Measurements from ENCODE around the gene PIEZO1. TPM values are rescaled to one million over a fixed set of nuclear protein-coding genes. Genes with fewer than 3 reads are reported as not detected.

PIEZO1 gene
- total and polyA plus RNA-seq, 4 donors, result 27.7 to 54.8 (median 39.9) TPM

- H3K9me3 ChIP-seq (ENCODE audit: control insufficient read depth, insufficient read depth, low read length), result no peaks in the 10 kb centered on the region
- H3K36me3 ChIP-seq (ENCODE audit: control insufficient read depth, insufficient read depth, low read length), result peaks cover 22% of the 10 kb centered on the region
- H3K27me3 ChIP-seq (ENCODE audit: control insufficient read depth, insufficient read depth, low read length), result peaks cover 6% of the 10 kb centered on the region
- H3K27ac ChIP-seq (ENCODE audit: low read depth, low read length), result no peak overlapping the region
- peak in 2 of 6 donors; percentile 39 to 71 for DNase-seq (ENCODE audit: low read depth in 4 of 6, low spot score in 6 of 6)
- WGBS (ENCODE audit: insufficient coverage), result 53% methylated on average over 31 of the region's 32 CpGs
- no peak overlapping the region for H3K4me3 ChIP-seq (ENCODE audit: low read depth, low read length)
- H3K4me1 ChIP-seq (ENCODE audit: control insufficient read depth, insufficient read depth, low read length), result peaks cover 20% of the 10 kb centered on the region
These were observed 41.1 kb downstream of the PIEZO1 start for GRCh38 chr16:88743693-88744576.

GRCh38 chr16:88742896-88743605 is 42.0 kb downstream of the PIEZO1 start:
- Histone ChIP-seq H3K4me1 (ENCODE audit: control insufficient read depth, insufficient read depth, low read length) (peaks cover 20% of the 10 kb centered on the region), H3K4me3 (ENCODE audit: low read depth, low read length) (no peak overlapping the region), H3K36me3 (ENCODE audit: control insufficient read depth, insufficient read depth, low read length) (peaks cover 30% of the 10 kb centered on the region), H3K27ac (ENCODE audit: low read depth, low read length) (no peak overlapping the region), H3K27me3 (ENCODE audit: control insufficient read depth, insufficient read depth, low read length) (peaks cover 6% of the 10 kb centered on the region), H3K9me3 (ENCODE audit: control insufficient read depth, insufficient read depth, low read length) (no peaks in the 10 kb centered on the region)
- 91% methylated on average over 17 of the region's 19 CpGs for WGBS (ENCODE audit: insufficient coverage)
- no peak for DNase-seq (ENCODE audit: low read depth in 4 of 6, low spot score in 6 of 6)

- Histone ChIP-seq H3K27me3 (ENCODE audit: control insufficient read depth, insufficient read depth, low read length) (peaks cover 6% of the 10 kb centered on the region), H3K4me3 (ENCODE audit: low read depth, low read length) (no peak overlapping the region), H3K9me3 (ENCODE audit: control insufficient read depth, insufficient read depth, low read length) (no peaks in the 10 kb centered on the region), H3K27ac (ENCODE audit: low read depth, low read length) (no peak overlapping the region), H3K4me1 (ENCODE audit: control insufficient read depth, insufficient read depth, low read length) (peaks cover 28% of the 10 kb centered on the region), H3K36me3 (ENCODE audit: control insufficient read depth, insufficient read depth, low read length) (peaks cover 31% of the 10 kb centered on the region)
- DNase-seq (ENCODE audit: low read depth in 4 of 6, low spot score in 6 of 6), result no peak
- WGBS (ENCODE audit: insufficient coverage), result 92% methylated on average over 15 of the region's 17 CpGs
These were observed 43.7 kb downstream of the PIEZO1 start for GRCh38 chr16:88741368-88741767.

- 73% methylated on average over 12 of the region's 12 CpGs for WGBS (ENCODE audit: insufficient coverage)
- H3K36me3 ChIP-seq (ENCODE audit: control insufficient read depth, insufficient read depth, low read length), result peaks cover 36% of the 10 kb centered on the region
- H3K9me3 ChIP-seq (ENCODE audit: control insufficient read depth, insufficient read depth, low read length), result no peaks in the 10 kb centered on the region
- DNase-seq (ENCODE audit: low read depth in 4 of 6, low spot score in 6 of 6), result no peak
- H3K4me3 ChIP-seq (ENCODE audit: low read depth, low read length), result no peak overlapping the region
- no peak overlapping the region for H3K27ac ChIP-seq (ENCODE audit: low read depth, low read length)
- peaks cover 6% of the 10 kb centered on the region for H3K27me3 ChIP-seq (ENCODE audit: control insufficient read depth, insufficient read depth, low read length)
- peaks cover 27% of the 10 kb centered on the region for H3K4me1 ChIP-seq (ENCODE audit: control insufficient read depth, insufficient read depth, low read length)
These were observed 44.3 kb downstream of the PIEZO1 start for GRCh38 chr16:88740727-88741055.

GRCh38 chr16:88739977-88740726 is 44.9 kb downstream of the PIEZO1 start:
- Histone ChIP-seq H3K27ac (ENCODE audit: low read depth, low read length) (no peak overlapping the region), H3K9me3 (ENCODE audit: control insufficient read depth, insufficient read depth, low read length) (no peaks in the 10 kb centered on the region), H3K27me3 (ENCODE audit: control insufficient read depth, insufficient read depth, low read length) (peaks cover 6% of the 10 kb centered on the region), H3K4me3 (ENCODE audit: low read depth, low read length) (no peak overlapping the region), H3K4me1 (ENCODE audit: control insufficient read depth, insufficient read depth, low read length) (peaks cover 26% of the 10 kb centered on the region), H3K36me3 (ENCODE audit: control insufficient read depth, insufficient read depth, low read length) (peaks cover 39% of the 10 kb centered on the region)
- WGBS (ENCODE audit: insufficient coverage), result 87% methylated on average over 33 of the region's 33 CpGs
- no peak for DNase-seq (ENCODE audit: low read depth in 4 of 6, low spot score in 6 of 6)

GRCh38 chr16:88739139-88739976 is 45.7 kb downstream of the PIEZO1 start:
- Histone ChIP-seq H3K9me3 (ENCODE audit: control insufficient read depth, insufficient read depth, low read length) (no peaks in the 10 kb centered on the region), H3K27me3 (ENCODE audit: control insufficient read depth, insufficient read depth, low read length) (peaks cover 4% of the 10 kb centered on the region), H3K36me3 (ENCODE audit: control insufficient read depth, insufficient read depth, low read length) (peaks cover 47% of the 10 kb centered on the region), H3K27ac (ENCODE audit: low read depth, low read length) (no peak overlapping the region), H3K4me1 (ENCODE audit: control insufficient read depth, insufficient read depth, low read length) (peaks cover 18% of the 10 kb centered on the region), H3K4me3 (ENCODE audit: low read depth, low read length) (no peak overlapping the region)
- 82% methylated on average over 21 of the region's 22 CpGs for WGBS (ENCODE audit: insufficient coverage)
- DNase-seq (ENCODE audit: low read depth in 4 of 6, low spot score in 6 of 6), result no peak

GRCh38 chr16:88738151-88739084 is 46.6 kb downstream of the PIEZO1 start:
- Histone ChIP-seq H3K9me3 (ENCODE audit: control insufficient read depth, insufficient read depth, low read length) (no peaks in the 10 kb centered on the region), H3K36me3 (ENCODE audit: control insufficient read depth, insufficient read depth, low read length) (peaks cover 56% of the 10 kb centered on the region), H3K27me3 (ENCODE audit: control insufficient read depth, insufficient read depth, low read length) (no peaks in the 10 kb centered on the region), H3K27ac (ENCODE audit: low read depth, low read length) (no peak overlapping the region), H3K4me1 (ENCODE audit: control insufficient read depth, insufficient read depth, low read length) (peaks cover 11% of the 10 kb centered on the region), H3K4me3 (ENCODE audit: low read depth, low read length) (no peak overlapping the region)
- WGBS (ENCODE audit: insufficient coverage), result 85% methylated on average over 41 of the region's 41 CpGs
- DNase-seq (ENCODE audit: low read depth in 4 of 6, low spot score in 6 of 6), result no peak

- Histone ChIP-seq H3K4me3 (ENCODE audit: low read depth, low read length) (no peak overlapping the region), H3K9me3 (ENCODE audit: control insufficient read depth, insufficient read depth, low read length) (no peaks in the 10 kb centered on the region), H3K4me1 (ENCODE audit: control insufficient read depth, insufficient read depth, low read length) (peaks cover 11% of the 10 kb centered on the region), H3K27ac (ENCODE audit: low read depth, low read length) (no peak overlapping the region), H3K36me3 (ENCODE audit: control insufficient read depth, insufficient read depth, low read length) (peaks cover 65% of the 10 kb centered on the region), H3K27me3 (ENCODE audit: control insufficient read depth, insufficient read depth, low read length) (no peaks in the 10 kb centered on the region)
- WGBS (ENCODE audit: insufficient coverage), result 33% methylated on average over 54 of the region's 54 CpGs
- peak in 4 of 6 donors; percentile 22 to 88 (median 52) for DNase-seq (ENCODE audit: low read depth in 4 of 6, low spot score in 6 of 6)
These were observed 47.5 kb downstream of the PIEZO1 start for GRCh38 chr16:88737298-88738150.
